Ectodermal cell (in vitro differentiated cells): Measurements from ENCODE around the gene S100A6.
"Not testable (repeated sequence)": the region's sequence is repeated elsewhere in the genome, so short reads cannot be mapped to it uniquely, and the experiment has no call there.

ENCODE experiments used
- H3K27ac ChIP-seq: 2 replicates; pipeline ENCODE4 v1.7.0; 2013; ENCODE audit warnings: mild to moderate bottlenecking, low read depth, low read length; ENCODE audit not compliant: insufficient read depth, poor library complexity, severe bottlenecking
- H3K27me3 ChIP-seq: 2 replicates; pipeline ENCODE4 v1.7.0; 2013; ENCODE audit warnings: mild to moderate bottlenecking, low read length; ENCODE audit not compliant: insufficient read depth, control insufficient read depth, poor library complexity, severe bottlenecking
- H3K36me3 ChIP-seq: one replicate; pipeline ENCODE4 v1.7.0; 2013; ENCODE audit warnings: low read length; ENCODE audit not compliant: control insufficient read depth, insufficient read depth
- H3K4me1 ChIP-seq: one replicate; pipeline ENCODE4 v1.7.0; 2013; ENCODE audit warnings: low read length; ENCODE audit not compliant: control insufficient read depth, insufficient read depth
- H3K4me3 ChIP-seq: 2 replicates; pipeline ENCODE4 v1.7.0; 2013; ENCODE audit warnings: low read depth, low read length, control low read depth; ENCODE audit not compliant: insufficient read depth
- H3K9me3 ChIP-seq: 2 replicates; pipeline ENCODE4 v1.7.0; 2013; ENCODE audit warnings: mild to moderate bottlenecking, low read length, moderate library complexity; ENCODE audit not compliant: control insufficient read depth
- WGBS, 2 experiments: methylation state at CpG; one replicate each; pipeline ENCODE4 v1.1.7; 2013; ENCODE audit warnings: missing lambda C conversion rate in 2 of 2; 5-methylcytosine and 5-hydroxymethylcytosine counted together

S100A6 gene

DNA sequence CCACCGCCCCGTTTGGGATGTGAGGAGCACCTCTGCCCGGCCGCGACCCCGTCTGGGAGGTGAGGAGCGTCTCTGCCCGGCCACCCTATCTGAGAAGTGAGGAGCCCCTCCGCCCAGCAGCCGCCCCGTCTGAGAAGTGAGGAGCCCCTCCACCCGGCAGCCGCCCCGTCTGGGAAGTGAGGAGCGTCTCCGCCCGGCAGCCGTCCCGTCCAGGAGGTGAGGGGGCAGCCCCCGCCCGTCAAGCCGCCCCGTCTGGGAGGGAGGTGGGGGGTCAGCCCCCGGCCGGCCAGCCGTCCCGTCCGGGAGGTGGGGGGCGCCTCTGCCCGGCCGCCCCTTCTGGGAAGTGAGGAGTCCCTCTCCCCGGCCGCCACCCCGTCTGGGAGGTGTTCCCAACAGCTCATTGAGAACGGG lies 39.3 kb upstream of the S100A6 start:
- not testable (repeated sequence) for H3K36me3 ChIP-seq, H3K27me3 ChIP-seq, H3K27ac ChIP-seq, H3K4me3 ChIP-seq, H3K9me3 ChIP-seq
- WGBS, 2 experiments, result 94% methylated on average over 35 of the region's 35 CpGs
- peaks cover 16% of the 10 kb centered on the region for H3K4me1 ChIP-seq

DNA sequence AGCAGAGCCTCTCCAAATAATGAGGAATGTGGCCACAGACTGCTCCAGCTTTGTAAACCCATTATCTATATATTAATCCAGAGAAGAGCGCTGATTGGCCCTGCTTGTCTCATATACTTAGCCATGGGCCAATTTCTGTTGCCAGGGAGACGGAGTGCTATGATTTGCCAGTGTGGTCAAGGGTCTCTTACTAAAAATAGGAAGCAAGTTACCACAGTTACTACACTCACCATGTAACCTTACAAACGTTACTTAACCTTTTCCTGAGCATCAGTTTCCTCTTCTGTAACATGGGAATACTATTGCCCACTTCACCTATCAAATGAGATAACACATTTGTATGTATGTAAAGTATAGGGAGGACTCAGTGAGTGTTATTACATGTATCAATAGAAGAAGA lies 37.6 kb upstream of the S100A6 start:
- no peak overlapping the region for H3K27ac ChIP-seq
- H3K27me3 ChIP-seq, result no peaks in the 10 kb centered on the region
- H3K4me1 ChIP-seq, result peaks cover 5% of the 10 kb centered on the region
- no peaks in the 10 kb centered on the region for H3K9me3 ChIP-seq
- WGBS, 2 experiments, result 91 to 93% methylated on average over 3 of the region's 3 CpGs
- H3K36me3 ChIP-seq, result no peaks in the 10 kb centered on the region
- no peak overlapping the region for H3K4me3 ChIP-seq

DNA sequence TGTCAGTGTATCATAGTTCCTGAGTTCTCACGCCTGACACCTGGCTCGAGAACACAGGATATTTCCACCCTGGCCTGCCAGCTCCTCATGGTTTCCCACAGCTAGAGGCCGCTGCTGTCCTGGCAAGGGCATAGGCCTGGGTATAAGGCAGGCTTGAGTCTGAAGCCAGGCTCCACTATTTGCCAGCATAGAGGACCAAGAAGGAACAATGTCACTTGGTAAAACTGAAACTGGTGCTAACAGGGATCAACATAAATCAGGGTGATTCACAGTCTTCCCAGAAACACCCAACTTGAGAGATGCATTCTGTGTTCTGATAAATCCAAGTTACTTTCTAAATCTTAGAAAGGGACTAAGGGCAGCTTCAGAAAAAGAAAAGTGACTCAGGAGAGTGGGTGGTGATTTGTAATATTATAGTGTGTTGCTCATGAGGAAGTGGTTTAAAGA lies 36.8 kb upstream of the S100A6 start:
- Histone ChIP-seq H3K36me3 (no peaks in the 10 kb centered on the region), H3K9me3 (no peaks in the 10 kb centered on the region), H3K4me3 (no peak overlapping the region), H3K27ac (no peak overlapping the region), H3K4me1 (peaks cover 8% of the 10 kb centered on the region), H3K27me3 (no peaks in the 10 kb centered on the region)
- 49 to 61% methylated on average over 3 of the region's 3 CpGs for WGBS, 2 experiments

DNA sequence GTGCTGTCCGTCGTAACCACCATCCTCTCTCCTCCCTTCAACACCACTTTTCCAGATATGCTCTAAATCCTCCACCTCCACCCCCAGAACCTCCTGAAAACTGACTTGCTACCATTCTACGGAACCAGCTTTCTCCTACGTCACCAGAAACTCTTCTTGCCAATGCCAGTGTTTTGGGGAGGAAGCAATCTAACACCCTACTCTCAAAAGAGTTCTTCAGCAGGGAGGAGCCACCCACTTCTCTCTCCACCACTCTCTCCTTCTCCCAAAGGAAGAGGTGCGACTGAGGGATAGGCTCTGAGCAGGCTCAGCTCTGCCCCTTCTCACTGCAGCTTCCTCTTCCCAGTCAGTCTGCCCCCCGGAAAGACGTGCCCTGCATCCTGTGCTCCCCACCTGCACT lies 35.9 kb upstream of the S100A6 start:
- H3K27ac ChIP-seq, result no peak overlapping the region
- H3K9me3 ChIP-seq, result no peaks in the 10 kb centered on the region
- no peaks in the 10 kb centered on the region for H3K27me3 ChIP-seq
- peaks cover 13% of the 10 kb centered on the region for H3K4me1 ChIP-seq
- H3K36me3 ChIP-seq, result no peaks in the 10 kb centered on the region
- no peak overlapping the region for H3K4me3 ChIP-seq
- WGBS, 2 experiments, result 88 to 92% methylated on average over 7 of the region's 7 CpGs

DNA sequence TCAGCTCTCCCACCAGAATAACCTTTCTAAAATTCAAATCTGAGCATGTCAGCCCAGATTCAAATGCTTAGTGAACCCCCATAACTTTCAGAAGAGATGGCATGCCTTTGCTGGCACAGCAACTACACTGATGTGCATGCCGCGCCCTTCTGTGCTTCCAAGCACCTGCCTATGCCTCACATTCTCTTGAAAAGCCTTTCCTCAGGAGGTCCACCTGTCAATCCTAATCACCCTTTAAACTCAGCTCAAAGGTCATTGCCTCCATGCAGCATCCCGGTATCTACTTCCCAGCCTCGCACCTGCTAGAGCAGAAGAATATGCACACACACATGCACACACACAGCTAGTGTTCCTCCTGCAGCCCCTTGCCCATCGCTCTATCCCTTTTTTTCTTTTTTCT lies 35.1 kb upstream of the S100A6 start:
- H3K27ac ChIP-seq, result no peak overlapping the region
- WGBS, 2 experiments, result 91 to 95% methylated on average over 5 of the region's 5 CpGs
- H3K27me3 ChIP-seq, result no peaks in the 10 kb centered on the region
- H3K9me3 ChIP-seq, result no peaks in the 10 kb centered on the region
- H3K4me3 ChIP-seq, result no peak overlapping the region
- no peaks in the 10 kb centered on the region for H3K36me3 ChIP-seq
- peaks cover 18% of the 10 kb centered on the region for H3K4me1 ChIP-seq

DNA sequence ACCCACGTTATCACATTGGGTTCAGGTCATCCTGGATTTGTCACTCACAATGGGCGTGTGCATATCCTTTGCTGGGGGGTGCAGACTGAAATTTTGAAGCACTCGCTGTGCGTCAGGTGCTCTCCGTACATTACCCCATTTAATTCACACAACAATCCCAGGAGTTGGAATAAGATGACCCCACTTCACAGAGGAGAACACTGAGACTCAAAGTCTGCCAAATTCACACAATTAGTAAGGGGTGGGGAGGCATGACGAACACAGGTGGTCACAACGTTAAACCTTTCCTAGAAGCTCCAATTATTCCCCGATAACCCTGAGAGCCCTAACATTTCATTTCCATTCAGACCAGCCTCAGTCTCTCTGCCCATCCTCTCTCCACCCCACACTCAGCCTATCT lies 33.7 kb upstream of the S100A6 start:
- Histone ChIP-seq H3K4me3 (no peak overlapping the region), H3K4me1 (peaks cover 18% of the 10 kb centered on the region)
- WGBS, 2 experiments, result 92 to 95% methylated on average over 8 of the region's 8 CpGs

DNA sequence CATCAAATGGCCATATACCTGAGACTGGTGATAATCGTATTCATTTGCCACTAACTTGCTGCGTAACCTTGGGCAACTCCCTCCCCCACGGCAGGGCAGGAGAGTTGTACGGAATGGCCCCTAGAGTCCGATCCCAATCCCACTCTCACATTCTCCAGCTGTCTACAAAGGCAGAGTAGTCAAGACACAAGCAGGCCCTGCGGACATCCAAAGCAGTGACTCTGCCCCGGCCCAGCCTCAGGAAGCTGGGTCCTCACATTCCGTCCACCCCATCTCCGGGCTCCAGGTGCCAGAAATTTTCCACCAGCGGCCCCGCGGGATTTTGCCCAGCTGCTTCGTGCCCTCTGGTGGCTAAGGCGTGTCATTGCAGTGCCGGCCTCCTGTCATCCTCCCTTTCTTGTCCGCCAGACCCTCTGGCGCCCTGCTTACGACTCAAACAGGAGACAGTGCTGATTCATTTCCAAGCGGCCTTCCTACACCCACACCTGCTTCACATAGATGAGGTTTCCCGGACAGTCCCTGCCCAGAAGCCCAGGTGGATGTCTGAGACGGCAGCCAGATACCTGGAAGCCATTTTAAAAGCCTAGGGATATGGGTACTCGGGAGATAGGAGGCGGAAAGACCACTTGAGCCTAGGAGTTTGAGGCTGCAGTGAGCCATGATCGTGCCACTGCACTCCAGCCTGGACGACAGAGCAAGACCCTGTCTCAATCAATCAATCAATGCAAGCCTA lies 32.7 kb upstream of the S100A6 start:
- Histone ChIP-seq H3K4me1 (peaks cover 18% of the 10 kb centered on the region), H3K27ac (no peak overlapping the region), H3K4me3 (no peak overlapping the region), H3K36me3 (no peaks in the 10 kb centered on the region), H3K9me3 (no peaks in the 10 kb centered on the region), H3K27me3 (no peaks in the 10 kb centered on the region)
- 28 to 30% methylated on average over 25 of the region's 25 CpGs for WGBS, 2 experiments

More for the DNA sequence above, 33.7 kb upstream of the S100A6 start:
- H3K36me3 ChIP-seq, result no peaks in the 10 kb centered on the region
- no peaks in the 10 kb centered on the region for H3K9me3 ChIP-seq
- H3K27ac ChIP-seq, result no peak overlapping the region
- no peaks in the 10 kb centered on the region for H3K27me3 ChIP-seq

DNA sequence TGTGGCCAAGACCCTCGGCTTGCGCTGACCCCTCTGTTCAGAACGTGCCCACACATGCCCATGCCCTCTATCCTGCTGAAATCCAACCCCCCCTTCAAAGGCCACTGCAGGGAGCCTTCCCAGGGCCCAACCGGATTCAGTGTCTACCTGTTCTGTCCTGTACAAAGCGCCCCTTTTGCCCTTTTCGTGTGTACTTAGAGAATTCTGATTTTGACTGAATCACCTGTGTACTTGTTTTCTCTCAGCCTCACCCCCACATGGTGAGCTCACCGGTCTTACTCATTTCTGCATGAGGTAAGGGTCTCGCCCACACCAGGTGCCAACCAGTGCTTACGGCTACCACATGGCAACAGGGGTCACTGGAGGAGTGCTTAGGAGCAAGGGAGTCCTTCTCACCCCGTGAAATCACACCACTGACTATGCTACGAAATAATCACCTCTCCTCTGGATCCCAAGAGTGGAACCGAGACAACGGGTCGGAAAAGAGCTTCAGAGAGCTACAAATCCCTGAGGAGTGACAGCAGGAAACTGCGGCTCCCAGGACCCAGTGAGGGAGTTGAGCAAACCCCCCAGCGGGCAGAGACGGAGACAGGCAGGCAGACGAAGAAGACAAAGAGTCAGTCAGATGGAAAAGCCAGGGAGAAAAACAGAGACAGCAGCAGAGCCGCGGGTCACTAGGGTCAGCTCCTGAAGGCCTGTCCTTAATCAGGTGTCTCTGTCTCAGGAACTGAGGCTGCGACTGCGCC lies 32.0 kb upstream of the S100A6 start:
- Histone ChIP-seq H3K4me3 (no peak overlapping the region), H3K27me3 (no peaks in the 10 kb centered on the region), H3K4me1 (peaks cover 18% of the 10 kb centered on the region), H3K27ac (no peak overlapping the region), H3K36me3 (no peaks in the 10 kb centered on the region), H3K9me3 (no peaks in the 10 kb centered on the region)
- WGBS, 2 experiments, result 71 to 72% methylated on average over 22 of the region's 22 CpGs

DNA sequence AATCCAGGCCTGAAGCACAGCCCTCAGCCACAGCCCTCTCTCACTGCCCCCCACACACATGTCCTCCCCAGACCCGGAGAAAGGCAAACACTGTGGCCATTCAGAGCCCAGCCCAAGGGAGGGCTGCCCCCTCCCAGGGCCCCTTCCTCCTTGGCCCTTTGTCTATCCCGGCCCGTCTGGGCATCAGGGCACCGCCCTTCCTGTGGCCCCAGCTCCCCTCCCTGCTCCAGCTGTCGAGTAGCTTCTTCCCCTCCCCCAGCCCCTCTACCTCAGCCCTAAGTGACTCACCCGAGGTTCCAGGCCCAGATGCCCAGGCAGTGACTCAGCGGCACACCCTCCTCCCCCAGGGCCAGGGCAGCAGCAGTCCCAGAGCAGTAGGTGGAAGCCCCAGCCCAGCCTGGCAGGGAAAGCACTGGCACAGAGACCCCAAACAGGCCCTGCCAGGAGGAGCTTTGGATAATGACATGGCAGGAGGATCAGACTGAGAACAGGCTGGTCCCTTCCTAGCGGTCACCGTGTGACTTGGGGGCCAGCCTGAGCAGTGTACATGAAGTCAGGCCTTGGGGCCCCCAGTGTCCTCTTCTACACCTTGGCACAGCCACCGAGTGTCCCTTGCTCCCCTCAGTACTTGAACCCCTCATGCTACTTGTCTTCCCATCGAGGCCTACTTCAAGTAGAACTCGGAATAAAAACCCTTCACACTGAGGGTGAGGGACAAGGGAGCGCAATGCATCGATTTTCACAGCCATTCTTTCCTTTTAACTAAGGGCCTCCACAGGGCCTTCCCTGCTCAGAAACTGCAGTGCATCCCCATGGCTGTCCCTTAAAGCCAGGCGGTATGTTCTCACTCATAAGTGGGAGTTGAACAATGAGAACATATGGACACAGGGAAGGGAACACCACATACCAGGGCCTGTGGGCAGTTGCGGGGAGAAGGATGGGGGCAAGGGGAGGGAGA lies 30.9 kb upstream of the S100A6 start:
- H3K27ac ChIP-seq, result peak overlapping the region; percentile 37
- no peaks in the 10 kb centered on the region for H3K9me3 ChIP-seq
- H3K27me3 ChIP-seq, result no peaks in the 10 kb centered on the region
- 52 to 57% methylated on average over 16 of the region's 16 CpGs for WGBS, 2 experiments
- H3K4me1 ChIP-seq, result peaks cover 18% of the 10 kb centered on the region
- H3K4me3 ChIP-seq, result no peak overlapping the region
- no peaks in the 10 kb centered on the region for H3K36me3 ChIP-seq
